GM21786 (cell line): Measurements from ENCODE around the gene ARHGEF10L.
A peak's percentile ranks its signal among the peaks of the same experiment; 100 is the strongest.

Experiments
- ATAC-seq: cut with Tn5 transposase; IDR thresholded peaks from one replicate; pipeline ENCODE4 v1.9.1; 2021; ENCODE audit not compliant: unreplicated experiment

The ARHGEF10L gene

GRCh38 chr1:17566892-17567291, 27.4 kb downstream of the ARHGEF10L start:
- no peak for ATAC-seq

- ATAC-seq, result no peak
These were observed 28.1 kb downstream of the ARHGEF10L start for GRCh38 chr1:17567582-17567981.

GRCh38 chr1:17568014-17568900, 28.8 kb downstream of the ARHGEF10L start:
- no peak for ATAC-seq

DNA sequence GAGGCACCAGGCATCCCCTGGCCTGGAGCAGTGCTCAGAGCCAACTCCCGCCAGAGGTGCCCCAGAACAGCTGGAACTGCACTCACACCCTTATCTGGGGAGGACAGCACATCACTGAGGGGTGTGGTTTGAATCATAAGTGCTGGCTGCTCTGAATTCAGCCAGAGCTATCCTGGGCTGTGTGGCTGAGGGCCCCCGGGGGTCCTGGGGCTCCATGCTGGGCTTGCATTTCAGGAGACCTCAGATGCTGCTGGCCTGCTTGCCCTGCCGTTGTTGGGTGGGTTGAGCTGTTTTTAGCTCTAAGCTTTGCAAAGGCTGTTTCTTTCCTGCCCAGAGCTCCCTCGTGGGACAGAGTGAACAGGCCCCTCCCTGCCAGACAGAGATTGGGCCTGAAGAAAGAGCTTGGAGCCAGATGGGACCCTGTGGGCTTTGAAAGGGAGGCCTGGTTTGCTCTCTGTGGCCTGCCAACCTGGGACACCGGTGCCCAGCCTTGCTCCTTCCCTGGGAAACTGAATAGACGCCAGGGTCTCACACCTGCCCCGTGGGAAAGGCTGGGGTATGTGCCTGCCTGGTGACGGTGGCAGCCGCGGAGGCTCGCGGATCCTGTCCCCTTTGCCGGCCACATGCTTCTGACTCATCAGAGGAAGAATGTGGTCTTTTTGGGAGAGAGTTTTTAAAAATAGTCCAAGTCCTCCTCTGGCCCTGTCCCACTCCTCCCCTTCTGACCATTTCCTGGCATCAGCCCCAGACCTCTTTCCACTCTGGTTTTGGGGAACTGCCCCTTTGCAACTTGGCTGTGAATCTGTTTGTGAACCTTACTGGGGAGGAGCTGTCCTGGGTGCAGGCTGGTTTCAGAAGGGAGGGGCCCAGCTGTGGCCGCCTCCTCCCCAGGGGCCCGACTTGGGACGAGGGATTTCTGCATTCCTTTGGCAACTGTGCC, 30.0 kb downstream of the ARHGEF10L start:
- ATAC-seq, result no peak

DNA sequence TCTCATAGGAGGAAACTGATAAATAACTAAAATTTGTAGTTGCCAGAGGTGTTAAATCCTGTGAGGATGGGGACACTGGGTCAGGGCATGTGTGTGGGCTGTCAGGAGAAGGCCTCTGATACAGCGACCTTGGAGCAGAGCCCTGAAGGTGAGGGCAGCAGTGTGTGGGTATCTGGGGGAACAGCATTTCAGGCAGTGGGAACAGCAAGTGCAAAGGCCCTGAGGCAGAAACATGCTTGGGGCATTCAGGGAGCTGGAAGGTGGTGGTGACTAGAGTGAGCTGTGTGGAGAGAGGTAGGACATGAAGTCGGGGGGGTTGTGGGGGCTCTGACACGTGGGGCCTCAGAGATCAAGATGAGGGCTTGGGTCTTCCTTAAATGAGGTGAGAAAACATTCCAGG, 30.7 kb downstream of the ARHGEF10L start:
- no peak for ATAC-seq

DNA sequence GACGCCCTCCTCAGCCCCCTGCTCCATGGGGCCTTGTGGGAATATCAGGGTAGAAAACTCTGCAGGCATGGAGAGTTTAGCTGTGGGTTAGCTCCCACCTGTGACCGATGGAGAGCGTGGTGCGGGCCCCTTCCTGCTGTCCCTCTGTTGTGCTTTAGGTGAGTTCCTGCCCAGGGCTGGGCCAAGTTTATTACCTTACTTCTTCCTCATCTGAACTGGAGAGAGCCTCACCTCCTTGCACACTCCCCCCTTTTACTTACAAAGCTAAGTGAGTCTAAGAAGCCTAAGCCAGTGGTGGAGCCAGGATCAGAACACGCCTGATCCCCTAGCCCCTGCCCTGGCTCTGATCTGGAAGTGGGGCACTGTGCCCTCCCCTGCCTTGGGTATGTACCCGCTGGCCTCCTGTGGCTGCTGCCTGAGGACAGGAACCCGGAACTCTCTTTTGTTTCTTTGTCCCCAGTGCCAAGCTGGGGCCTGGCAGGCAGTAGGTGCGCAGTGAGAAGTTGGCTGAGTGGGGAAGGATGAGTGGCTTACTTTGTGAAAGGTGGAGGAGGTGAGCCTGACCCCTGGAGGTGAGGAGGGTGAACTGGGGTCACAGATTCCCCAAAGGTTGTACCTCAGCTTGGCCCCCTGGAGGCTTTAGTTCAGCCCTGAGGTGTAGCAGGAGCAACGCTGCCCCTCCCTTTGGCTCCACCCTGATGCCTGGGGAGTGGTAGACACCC, 32.9 kb downstream of the ARHGEF10L start:
- ATAC-seq, result no peak

DNA sequence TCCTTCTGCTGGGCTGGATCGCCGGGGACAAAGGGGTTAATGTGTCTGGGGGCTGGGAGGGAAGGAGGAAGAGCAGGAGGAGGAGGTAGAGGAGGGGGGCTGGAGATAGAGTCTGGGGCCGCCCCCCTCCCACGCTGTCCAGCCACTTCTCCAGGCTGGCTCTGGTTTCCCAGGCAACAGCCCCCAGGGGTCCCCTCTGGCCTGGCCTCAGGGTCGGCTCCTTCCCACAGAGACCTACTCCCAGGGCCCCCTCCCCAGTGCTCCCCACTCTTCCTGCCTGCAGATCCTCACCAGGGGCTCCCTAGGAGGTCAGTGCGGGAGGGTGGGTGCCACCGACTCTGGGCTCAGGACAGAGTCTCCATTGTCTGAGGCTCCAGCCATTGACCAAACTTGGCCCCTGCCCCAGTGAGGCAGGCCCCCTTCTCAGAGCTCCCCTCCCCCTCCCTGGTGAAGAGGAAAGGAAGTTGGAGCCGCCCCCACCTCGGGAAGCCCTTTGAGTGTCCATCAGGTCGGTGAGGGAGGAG, 34.1 kb downstream of the ARHGEF10L start:
- no peak for ATAC-seq

- no peak for ATAC-seq
These were observed 35.0 kb downstream of the ARHGEF10L start for GRCh38 chr1:17574516-17574915.

DNA sequence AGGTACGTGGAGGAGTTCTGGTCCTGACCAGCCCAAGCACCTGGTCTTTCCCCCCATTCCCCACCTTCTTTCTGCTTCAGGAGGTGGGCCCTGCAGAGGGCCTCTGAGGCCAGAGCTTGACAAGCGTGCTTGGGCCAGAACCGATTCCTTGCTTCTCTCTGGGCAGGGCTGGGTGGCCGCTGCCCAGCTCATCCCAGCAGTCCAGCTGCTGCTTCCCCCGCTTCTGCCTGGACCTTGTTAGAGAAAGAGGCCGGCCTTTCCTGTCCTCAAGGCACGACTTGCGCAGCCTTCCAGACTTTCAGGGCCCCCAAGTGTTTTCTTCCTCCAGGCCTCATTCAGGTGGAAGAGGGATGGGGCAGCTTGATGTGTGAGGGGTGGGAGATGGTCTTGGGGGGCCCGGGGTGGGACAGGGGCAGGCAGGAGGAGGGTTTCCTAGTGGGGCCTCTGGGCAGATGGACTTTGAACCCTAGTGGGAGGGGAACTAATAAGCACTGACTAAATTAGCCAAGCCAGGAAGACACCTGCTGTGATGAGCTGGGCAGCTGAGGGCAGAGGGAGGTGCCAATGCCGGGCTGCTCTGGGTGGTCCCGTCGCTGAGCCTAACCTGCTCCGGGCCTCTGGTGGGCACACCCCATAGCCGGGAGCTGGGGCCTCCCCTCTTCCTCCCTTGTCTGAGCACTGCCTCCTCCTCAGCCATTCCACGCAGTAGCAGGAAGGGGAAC, 36.5 kb downstream of the ARHGEF10L start:
- no peak for ATAC-seq

- no peak for ATAC-seq
These were observed 37.0 kb downstream of the ARHGEF10L start for GRCh38 chr1:17576519-17576853.

DNA sequence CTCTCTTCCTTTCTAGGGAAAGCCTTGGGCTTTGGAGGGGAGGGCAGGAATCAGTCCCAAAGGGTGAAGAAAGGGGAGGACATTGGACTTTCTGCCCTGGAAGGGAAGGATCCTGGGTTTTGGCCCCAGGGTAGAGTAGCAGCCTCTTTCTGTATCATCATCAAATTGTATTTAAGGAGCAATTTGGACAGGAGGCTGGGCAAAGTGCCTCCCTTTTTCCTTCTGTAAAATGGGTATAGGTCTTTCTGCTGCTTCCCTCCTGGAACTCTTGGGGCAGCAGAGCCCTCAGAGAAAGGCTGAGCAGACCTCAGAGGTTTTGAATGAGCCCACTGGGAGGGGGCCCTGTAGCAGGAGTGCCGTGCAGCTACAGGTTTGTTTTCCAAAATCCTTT, 38.4 kb downstream of the ARHGEF10L start:
- ATAC-seq, result no peak

- ATAC-seq, result no peak
These were observed 40.7 kb downstream of the ARHGEF10L start for GRCh38 chr1:17579951-17580939.

GRCh38 chr1:17581389-17582123, 42.1 kb downstream of the ARHGEF10L start:
- peak; percentile 48 for ATAC-seq

DNA sequence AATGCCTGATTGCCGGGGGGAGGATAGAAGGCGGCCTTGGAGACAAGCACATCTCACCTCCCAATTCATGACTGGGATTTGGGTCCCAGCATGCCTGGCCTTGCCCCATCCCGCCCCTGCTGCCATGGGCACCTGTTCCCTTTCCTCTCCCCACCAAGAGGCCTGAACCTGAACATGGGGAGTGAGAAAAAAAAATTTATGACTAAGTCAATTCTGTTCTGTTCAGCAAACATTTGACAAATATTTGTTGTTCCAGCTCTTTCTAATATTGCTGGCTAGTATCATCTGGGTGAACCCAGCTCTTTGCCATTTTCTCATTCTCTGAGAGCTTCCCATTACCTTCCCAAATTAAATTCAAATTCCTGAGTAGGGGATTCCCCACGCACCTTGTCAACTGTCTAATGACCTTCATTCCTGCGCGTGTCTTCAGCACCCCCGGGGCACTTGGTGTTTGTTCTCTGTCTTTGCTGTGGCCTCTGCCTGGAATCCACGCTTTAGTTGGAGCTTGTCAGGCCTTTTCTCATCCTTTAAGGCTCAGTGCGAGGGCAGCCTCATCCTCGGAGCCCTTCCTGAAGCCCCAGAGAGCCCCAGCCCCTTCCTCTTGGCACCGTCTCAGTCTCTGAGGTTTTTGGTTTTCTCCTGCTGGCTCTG, 42.8 kb downstream of the ARHGEF10L start:
- ATAC-seq, result no peak

DNA sequence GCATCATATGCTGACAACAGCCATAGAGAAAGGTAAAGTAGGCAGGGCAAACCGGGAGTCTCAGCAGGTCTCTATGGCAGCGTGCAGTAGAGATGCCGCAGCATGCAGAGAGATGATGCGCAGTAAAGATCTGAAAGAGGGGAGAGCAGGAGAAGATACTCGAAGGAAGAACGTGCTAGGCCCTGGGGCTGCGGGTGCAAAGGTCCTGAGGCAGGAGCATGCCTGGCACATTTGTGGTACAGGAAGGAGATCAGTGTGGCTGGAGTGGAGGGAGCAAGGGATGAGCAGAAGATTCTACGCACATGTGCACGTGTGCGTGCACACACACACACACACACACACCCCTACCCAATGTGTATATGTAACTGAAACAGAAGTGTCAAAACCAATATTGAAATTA, 45.0 kb downstream of the ARHGEF10L start:
- ATAC-seq, result no peak

DNA sequence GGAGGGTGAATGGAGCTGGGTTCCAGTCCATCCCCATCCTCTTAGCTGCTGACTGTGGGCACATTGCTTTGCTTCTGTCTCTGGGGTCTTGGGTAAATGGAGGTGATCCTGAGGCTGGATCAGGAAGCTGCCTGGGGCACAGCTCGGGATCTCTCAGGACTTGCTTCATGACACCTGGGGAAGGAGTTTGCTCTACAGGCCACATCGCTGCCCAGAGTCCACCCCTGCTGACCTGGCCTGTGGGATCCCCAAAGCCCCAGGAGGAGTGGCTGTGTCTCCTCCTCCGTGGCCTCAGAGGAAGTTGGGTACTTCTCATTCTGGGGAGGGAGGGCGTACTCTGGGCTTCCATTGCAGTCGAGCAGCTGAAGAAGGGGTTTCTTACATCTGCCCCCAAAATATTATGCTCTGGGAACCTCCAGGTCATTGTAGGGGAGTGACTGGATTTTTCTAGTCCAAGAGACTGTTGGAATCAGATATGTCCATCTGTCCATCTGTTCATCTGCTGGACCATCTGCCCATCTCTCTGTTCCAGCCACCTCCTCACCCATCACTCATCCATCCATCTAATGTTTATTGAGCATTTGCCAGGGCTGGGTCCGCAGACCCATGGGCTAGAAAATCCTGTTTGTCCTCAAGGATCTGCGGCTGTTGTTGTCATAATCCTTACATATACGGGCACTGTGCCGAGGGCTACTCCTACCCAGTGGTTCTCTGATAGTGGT, 45.9 kb downstream of the ARHGEF10L start:
- ATAC-seq, result no peak

DNA sequence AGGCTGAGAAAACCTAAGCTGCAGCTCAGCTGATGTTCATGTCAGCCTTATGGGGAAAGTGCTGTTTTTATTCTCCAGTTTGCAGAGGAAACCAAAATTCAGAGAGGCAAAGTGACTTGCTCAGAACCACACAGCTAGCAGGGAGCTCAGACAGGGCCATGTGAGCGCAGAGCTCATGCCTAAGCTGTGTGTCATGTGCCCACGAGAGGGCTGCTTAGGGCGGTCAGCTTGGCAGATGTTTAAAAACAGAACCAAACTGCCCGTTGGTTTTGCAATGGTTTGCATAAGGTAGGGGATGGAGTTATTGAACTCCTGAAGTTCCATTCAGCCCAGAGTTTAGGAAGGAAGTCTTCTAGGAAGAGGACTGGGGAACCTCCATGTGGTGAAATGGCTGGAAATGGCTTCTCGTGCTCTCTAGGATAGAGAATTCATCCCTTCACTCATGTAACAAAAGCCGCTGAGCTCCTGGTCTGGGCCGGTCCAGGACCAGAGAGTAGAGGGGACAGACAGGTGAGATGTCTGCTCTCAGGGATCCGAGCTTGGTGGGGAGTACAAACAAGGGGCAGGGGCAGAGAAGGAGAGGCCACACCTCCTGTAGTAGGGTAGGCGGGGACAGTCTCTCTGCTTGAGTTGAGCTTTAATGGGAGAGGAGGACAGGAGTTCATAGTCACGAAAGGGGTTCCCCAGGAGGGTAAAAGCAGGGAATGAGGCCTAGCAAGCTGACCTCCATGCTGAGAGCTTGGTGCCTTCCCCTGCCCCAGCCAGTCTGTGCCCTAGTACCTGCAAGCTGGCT, 46.9 kb downstream of the ARHGEF10L start:
- no peak for ATAC-seq
